ENCODE results near the gene LXN. TPM values are rescaled to one million over a fixed set of nuclear protein-coding genes. Genes with fewer than 3 reads are reported as not detected.

LXN gene
- total RNA-seq, 1 donor from 2014 or later: 27.2 TPM

- Mint-ChIP-seq H3K27ac (no peak overlapping the region), H3K4me3 (ENCODE audit: low read depth) (no peak overlapping the region), H3K9me3 (no peaks in the 10 kb centered on the region), H3K27me3 (ENCODE audit: low read depth) (no peaks in the 10 kb centered on the region), H3K4me1 (ENCODE audit: low read depth) (peaks cover 9% of the 10 kb centered on the region), H3K36me3 (ENCODE audit: low read depth) (peaks cover 59% of the 10 kb centered on the region)
- no peak for DNase-seq (ENCODE audit: low spot score)
- intact Hi-C loops (cut with micrococcal nuclease): no loop called here
Measured at GRCh38 chr3:158660711-158661110, 11.7 kb downstream of the LXN start.

DNA sequence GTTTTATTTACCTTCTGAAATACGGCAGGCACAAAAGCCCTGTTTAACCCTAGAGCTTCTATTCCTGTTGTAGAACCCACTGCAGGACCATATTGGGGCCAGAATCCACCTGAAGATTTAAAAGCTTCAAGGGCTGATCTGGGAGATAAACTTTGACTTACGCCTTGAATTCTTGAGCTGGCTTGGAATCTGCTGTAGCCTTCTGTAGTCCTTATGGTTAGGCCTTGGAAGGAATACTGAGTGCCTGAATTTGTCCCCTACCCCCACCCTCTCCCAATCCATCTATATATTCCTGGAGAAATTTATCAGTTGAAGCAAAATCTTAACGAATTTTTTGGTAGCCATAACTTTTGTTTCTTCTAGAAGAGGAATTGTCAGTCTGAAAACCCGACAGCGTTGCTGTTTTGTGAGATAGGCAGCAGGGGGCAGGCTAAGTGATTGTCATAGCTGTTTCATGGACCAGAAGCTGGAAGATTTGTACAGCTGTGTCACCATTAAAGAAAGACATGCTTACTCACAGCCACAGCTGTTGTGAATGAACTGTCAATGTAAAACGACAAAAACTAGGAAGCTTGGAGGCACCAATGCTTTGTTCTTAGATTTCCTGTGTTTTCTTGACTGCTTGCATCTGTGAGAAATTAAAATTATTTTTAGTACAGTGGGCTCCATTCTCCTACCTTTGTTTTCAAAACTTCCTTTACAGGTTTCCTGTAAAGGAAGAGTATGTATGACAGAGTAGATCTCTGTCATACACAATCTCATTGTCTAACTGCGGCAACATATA lies 12.8 kb downstream of the LXN start:
- no peaks in the 10 kb centered on the region for H3K27me3 Mint-ChIP-seq (ENCODE audit: low read depth)
- peak overlapping the region; percentile 55 for H3K27ac Mint-ChIP-seq
- H3K4me3 Mint-ChIP-seq (ENCODE audit: low read depth): no peak overlapping the region
- H3K9me3 Mint-ChIP-seq: no peaks in the 10 kb centered on the region
- DNase-seq (ENCODE audit: low spot score): peak; percentile 38
- peaks cover 52% of the 10 kb centered on the region for H3K36me3 Mint-ChIP-seq (ENCODE audit: low read depth)
- peaks cover 9% of the 10 kb centered on the region for H3K4me1 Mint-ChIP-seq (ENCODE audit: low read depth)
- intact Hi-C loops (cut with micrococcal nuclease): loop anchor here (1.0 to 2.0 kb wide), 2 partner anchors 13 to 132 kb away; partner anchors contain the start of gene LXN

DNA sequence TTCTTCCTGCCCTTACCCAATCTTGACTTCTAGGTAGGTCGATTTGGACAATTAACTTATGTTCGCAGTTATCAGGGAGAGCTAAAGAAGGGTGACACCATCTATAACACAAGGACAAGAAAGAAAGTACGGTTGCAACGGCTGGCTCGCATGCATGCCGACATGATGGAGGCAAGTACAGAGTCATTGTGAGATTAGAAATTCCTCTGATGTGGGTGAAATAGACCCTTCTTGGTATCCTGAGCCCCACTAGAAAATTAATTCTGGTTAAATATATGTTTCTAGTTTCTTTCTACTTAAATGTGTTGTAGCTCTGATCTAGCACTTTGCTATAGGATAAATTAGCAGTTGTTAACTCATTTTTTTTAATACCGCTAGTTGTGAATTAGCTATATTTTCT lies 13.6 kb downstream of the LXN start:
- Mint-ChIP-seq H3K27ac (no peak overlapping the region), H3K27me3 (ENCODE audit: low read depth) (no peaks in the 10 kb centered on the region), H3K9me3 (no peaks in the 10 kb centered on the region), H3K4me3 (ENCODE audit: low read depth) (no peak overlapping the region), H3K36me3 (ENCODE audit: low read depth) (peaks cover 47% of the 10 kb centered on the region), H3K4me1 (ENCODE audit: low read depth) (peaks cover 9% of the 10 kb centered on the region)
- intact Hi-C loops (cut with micrococcal nuclease): loop anchor here (1.0 to 2.0 kb wide), 2 partner anchors 14 to 132 kb away; partner anchors contain the start of gene LXN
- no peak for DNase-seq (ENCODE audit: low spot score)

DNA sequence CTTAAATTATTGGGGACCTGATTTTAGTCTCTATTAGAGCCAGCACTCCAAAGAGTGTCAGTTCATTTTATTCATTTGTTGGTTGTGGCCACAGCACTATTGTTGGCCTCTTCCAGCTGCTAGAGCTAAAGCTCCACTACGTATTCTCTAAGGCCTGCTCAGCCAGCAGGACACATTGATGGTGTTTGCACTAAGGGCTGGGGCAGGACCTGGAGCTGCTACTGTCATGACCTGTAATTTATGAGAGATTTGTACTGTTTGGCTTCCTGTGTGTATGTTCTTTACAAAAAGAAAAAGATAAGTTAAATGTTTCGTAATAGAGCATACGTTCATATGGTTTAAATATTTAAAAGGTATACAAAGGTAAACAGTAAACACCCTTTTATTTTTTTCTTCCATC lies 20.0 kb downstream of the LXN start:
- peaks cover 5% of the 10 kb centered on the region for H3K4me1 Mint-ChIP-seq (ENCODE audit: low read depth)
- DNase-seq (ENCODE audit: low spot score): no peak
- peaks cover 58% of the 10 kb centered on the region for H3K36me3 Mint-ChIP-seq (ENCODE audit: low read depth)
- no peaks in the 10 kb centered on the region for H3K9me3 Mint-ChIP-seq
- H3K27ac Mint-ChIP-seq: no peak overlapping the region
- no peak overlapping the region for H3K4me3 Mint-ChIP-seq (ENCODE audit: low read depth)
- intact Hi-C loops (cut with micrococcal nuclease): no loop called here
- no peaks in the 10 kb centered on the region for H3K27me3 Mint-ChIP-seq (ENCODE audit: low read depth)

DNA sequence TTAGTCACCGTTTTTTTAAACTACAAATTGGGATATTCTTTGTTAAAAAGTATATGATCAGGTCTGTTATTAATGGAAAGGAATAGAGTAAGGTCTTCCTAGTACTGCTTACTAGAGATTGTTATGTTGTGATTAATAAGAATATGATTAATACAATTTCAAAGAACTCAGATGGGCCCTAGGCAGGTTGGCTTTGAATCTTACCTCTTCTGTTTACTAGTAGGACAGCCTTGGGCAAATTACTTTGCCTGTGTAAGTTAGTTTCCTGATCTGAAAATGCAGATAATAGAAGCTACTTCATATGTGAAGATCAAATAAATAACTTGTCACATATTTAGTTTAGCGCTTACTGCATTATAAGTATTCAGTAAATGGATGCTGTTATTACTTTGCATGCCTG lies 21.3 kb downstream of the LXN start:
- Mint-ChIP-seq H3K9me3 (no peaks in the 10 kb centered on the region), H3K4me3 (ENCODE audit: low read depth) (no peak overlapping the region), H3K27me3 (ENCODE audit: low read depth) (no peaks in the 10 kb centered on the region), H3K27ac (no peak overlapping the region), H3K36me3 (ENCODE audit: low read depth) (peaks cover 60% of the 10 kb centered on the region), H3K4me1 (ENCODE audit: low read depth) (peaks cover 12% of the 10 kb centered on the region)
- no peak for DNase-seq (ENCODE audit: low spot score)
- intact Hi-C loops (cut with micrococcal nuclease): no loop called here

- no peak overlapping the region for H3K4me3 Mint-ChIP-seq (ENCODE audit: low read depth)
- H3K27ac Mint-ChIP-seq: no peak overlapping the region
- H3K36me3 Mint-ChIP-seq (ENCODE audit: low read depth): peaks cover 55% of the 10 kb centered on the region
- DNase-seq (ENCODE audit: low spot score): no peak
- H3K27me3 Mint-ChIP-seq (ENCODE audit: low read depth): no peaks in the 10 kb centered on the region
- peaks cover 23% of the 10 kb centered on the region for H3K4me1 Mint-ChIP-seq (ENCODE audit: low read depth)
- H3K9me3 Mint-ChIP-seq: no peaks in the 10 kb centered on the region
- intact Hi-C loops (cut with micrococcal nuclease): loop anchor here (10.0 kb wide), 1 partner anchor 535 kb away; the partner anchor contains the start of gene RSRC1
Measured at GRCh38 chr3:158649791-158650190, 22.7 kb downstream of the LXN start.

DNA sequence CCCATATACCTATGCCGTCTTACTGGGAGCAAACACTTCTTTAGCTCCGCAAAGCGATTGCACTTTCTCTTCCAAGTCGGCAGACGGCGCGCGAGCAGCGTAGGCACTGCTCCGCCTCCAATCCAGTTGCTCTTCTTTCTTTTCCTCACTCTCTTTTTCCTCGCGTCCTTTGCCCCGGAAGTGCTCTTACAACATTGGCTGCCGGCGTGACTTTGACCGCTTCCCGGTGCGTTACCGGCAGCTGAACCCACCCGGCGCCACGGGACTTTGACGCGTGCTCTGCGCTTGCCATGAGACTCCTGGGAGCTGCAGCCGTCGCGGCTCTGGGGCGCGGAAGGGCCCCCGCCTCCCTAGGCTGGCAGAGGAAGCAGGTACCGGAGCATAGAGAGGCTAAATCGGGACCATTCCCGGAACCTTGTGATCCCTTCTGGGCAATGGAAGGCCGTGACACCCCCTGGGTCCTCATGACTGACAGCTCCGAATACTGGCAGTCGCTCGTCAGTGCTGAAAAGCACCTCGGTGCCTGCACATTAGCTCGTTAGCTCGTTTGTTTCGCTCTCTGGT lies 28.0 kb downstream of the LXN start, which contains the start of gene GFM1:
TSS of gene GFM1 (plus strand) at position 183 of the 564 bp plus-strand sequence. CDS start at position 291, 108 bp downstream.
- Mint-ChIP-seq H3K27ac (peak within 1 kb of the TSS; percentile 93), H3K4me1 (ENCODE audit: low read depth) (peaks cover 27% of the 10 kb centered on the region), H3K4me3 (ENCODE audit: low read depth) (peak within 1 kb of the TSS; percentile 96), H3K36me3 (ENCODE audit: low read depth) (peaks cover 25% of the 10 kb centered on the region), H3K27me3 (ENCODE audit: low read depth) (no peaks in the 10 kb centered on the region), H3K9me3 (no peaks in the 10 kb centered on the region)
- DNase-seq (ENCODE audit: low spot score): peak; percentile 87
- intact Hi-C loops (cut with micrococcal nuclease): loop anchor here (5.0 to 10.0 kb wide), 4 partner anchors 72 to 530 kb away; partner anchors contain the start of genes MFSD1, MLF1 and RSRC1

- intact Hi-C loops (cut with micrococcal nuclease): loop anchor here (5.0 to 10.0 kb wide), 4 partner anchors 70 to 528 kb away; partner anchors contain the start of genes MFSD1, MLF1 and RSRC1
- no peak overlapping the region for H3K27ac Mint-ChIP-seq
- H3K9me3 Mint-ChIP-seq: no peaks in the 10 kb centered on the region
- no peak for DNase-seq (ENCODE audit: low spot score)
- H3K27me3 Mint-ChIP-seq (ENCODE audit: low read depth): no peaks in the 10 kb centered on the region
- H3K36me3 Mint-ChIP-seq (ENCODE audit: low read depth): peaks cover 12% of the 10 kb centered on the region
- peaks cover 22% of the 10 kb centered on the region for H3K4me1 Mint-ChIP-seq (ENCODE audit: low read depth)
- no peak overlapping the region for H3K4me3 Mint-ChIP-seq (ENCODE audit: low read depth)
Measured at GRCh38 chr3:158642474-158643210, 29.8 kb downstream of the LXN start.

DNA sequence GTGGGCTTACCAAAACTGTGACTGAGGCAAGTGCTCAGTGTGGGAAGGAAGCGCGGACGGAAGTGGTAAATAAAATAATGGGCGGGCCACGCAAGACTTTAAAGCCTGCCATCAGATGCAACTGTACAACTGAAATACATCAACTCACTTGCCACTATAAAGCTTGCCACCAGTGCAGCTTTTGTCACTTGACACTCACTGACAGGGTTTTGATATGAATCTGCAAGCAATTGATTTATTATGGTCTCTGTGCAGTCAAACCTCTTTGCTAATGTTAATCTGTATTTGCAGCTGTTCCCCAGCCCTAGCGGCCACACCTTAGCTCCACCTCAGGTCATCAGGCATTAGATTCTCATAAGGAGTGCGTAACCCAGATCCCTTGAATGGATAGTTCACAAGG lies 30.4 kb downstream of the LXN start:
- H3K36me3 Mint-ChIP-seq (ENCODE audit: low read depth): peaks cover 6% of the 10 kb centered on the region
- H3K4me3 Mint-ChIP-seq (ENCODE audit: low read depth): no peak overlapping the region
- intact Hi-C loops (cut with micrococcal nuclease): loop anchor here (5.0 to 10.0 kb wide), 4 partner anchors 70 to 527 kb away; partner anchors contain the start of genes MFSD1, MLF1 and RSRC1
- DNase-seq (ENCODE audit: low spot score): no peak
- H3K4me1 Mint-ChIP-seq (ENCODE audit: low read depth): peaks cover 21% of the 10 kb centered on the region
- no peaks in the 10 kb centered on the region for H3K9me3 Mint-ChIP-seq
- H3K27me3 Mint-ChIP-seq (ENCODE audit: low read depth): no peaks in the 10 kb centered on the region
- no peak overlapping the region for H3K27ac Mint-ChIP-seq

- Mint-ChIP-seq H3K4me1 (ENCODE audit: low read depth) (peaks cover 11% of the 10 kb centered on the region), H3K27me3 (ENCODE audit: low read depth) (no peaks in the 10 kb centered on the region), H3K27ac (no peak overlapping the region), H3K36me3 (ENCODE audit: low read depth) (no peaks in the 10 kb centered on the region), H3K4me3 (ENCODE audit: low read depth) (no peak overlapping the region), H3K9me3 (no peaks in the 10 kb centered on the region)
- DNase-seq (ENCODE audit: low spot score): no peak
- intact Hi-C loops (cut with micrococcal nuclease): loop anchor here (5.0 to 10.0 kb wide), 4 partner anchors 68 to 526 kb away; partner anchors contain the start of genes MFSD1, MLF1 and RSRC1
Measured at GRCh38 chr3:158640646-158641045, 31.8 kb downstream of the LXN start.

- Mint-ChIP-seq H3K9me3 (no peaks in the 10 kb centered on the region), H3K4me3 (ENCODE audit: low read depth) (no peak overlapping the region), H3K27ac (no peak overlapping the region), H3K4me1 (ENCODE audit: low read depth) (no peaks in the 10 kb centered on the region), H3K27me3 (ENCODE audit: low read depth) (peaks cover 8% of the 10 kb centered on the region), H3K36me3 (ENCODE audit: low read depth) (no peaks in the 10 kb centered on the region)
- no peak for DNase-seq (ENCODE audit: low spot score)
- intact Hi-C loops (cut with micrococcal nuclease): no loop called here
Measured at GRCh38 chr3:158631981-158632380, 40.5 kb downstream of the LXN start.

DNA sequence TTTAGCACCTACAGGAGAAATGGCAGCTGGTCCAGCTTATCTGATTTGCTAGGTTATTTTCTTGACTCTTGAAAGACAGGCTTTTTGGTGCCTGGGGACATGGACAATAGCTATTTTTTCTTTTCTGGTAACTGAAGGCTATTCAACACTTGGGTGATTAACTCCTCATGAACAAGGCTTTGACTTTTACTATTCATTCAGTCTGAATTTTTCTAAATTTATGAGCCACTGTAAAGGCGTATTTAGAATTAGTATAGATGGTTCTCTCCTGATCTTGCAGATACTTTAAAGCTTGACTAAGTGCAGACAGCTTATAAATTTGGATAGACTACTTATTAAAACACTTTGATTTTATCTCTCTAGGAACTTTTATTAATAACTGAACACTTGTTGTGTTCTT lies 46.6 kb downstream of the LXN start:
- DNase-seq (ENCODE audit: low spot score): no peak
- intact Hi-C loops (cut with micrococcal nuclease): no loop called here
- H3K4me3 Mint-ChIP-seq (ENCODE audit: low read depth): no peak overlapping the region
- H3K27ac Mint-ChIP-seq: no peak overlapping the region
- no peaks in the 10 kb centered on the region for H3K36me3 Mint-ChIP-seq (ENCODE audit: low read depth)
- no peaks in the 10 kb centered on the region for H3K4me1 Mint-ChIP-seq (ENCODE audit: low read depth)
- peaks cover 4% of the 10 kb centered on the region for H3K27me3 Mint-ChIP-seq (ENCODE audit: low read depth)
- H3K9me3 Mint-ChIP-seq: peaks cover 3% of the 10 kb centered on the region

Data from activated T-helper 2 cell treated with anti-CD3 and anti-CD28 coated beads, Interferon-gamma antibody, Interleukin-2, Interleukin-4, amounts not matched to agents 10 μg/mL and 5 μg/mL and 100 μg/mL, durations not matched to agents 14 hours and 24 hours and 36 hours (primary cell).